ENCODE measurements around the gene SLC24A3. TPM values are rescaled to one million over a fixed set of nuclear protein-coding genes. Genes with fewer than 3 reads are reported as not detected.

The SLC24A3 gene
- total RNA-seq, 2 experiments from 2014 or later: not detected

DNA sequence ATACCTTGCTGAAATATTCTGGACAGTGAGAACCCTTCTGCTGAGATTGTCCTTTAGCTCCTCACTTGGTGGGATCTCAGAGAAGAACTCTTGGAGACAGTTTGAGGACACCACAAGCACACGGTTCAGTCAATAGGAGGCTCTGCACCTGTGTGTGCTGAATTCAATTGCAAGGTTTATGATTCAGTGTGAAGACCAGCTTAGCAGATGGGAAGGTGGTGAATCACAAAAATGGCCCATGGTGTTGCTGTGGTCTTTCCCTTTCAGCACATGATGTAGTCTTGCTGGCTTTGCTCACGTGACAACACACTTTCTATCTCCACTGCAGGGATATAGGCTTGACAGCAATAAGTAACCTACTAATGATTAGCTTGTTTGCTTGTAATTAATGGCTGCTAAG is 270.3 kb downstream of the SLC24A3 start:
- H3K79me2 ChIP-seq (ENCODE audit: insufficient read depth, low read depth, low read length): no peaks in the 10 kb centered on the region
- ChIA-PET CTCF (ENCODE audit: unreplicated experiment) (no interaction called here), POLR2A (no interaction called here)
- no peaks in the 10 kb centered on the region for H4K20me1 ChIP-seq (ENCODE audit: insufficient read depth, low read length)
- H3K4me1 ChIP-seq (ENCODE audit: insufficient read depth, low read length, poor library complexity, severe bottlenecking): no peaks in the 10 kb centered on the region
- H2AFZ ChIP-seq (ENCODE audit: low read length): no peak overlapping the region
- H3K4me2 ChIP-seq (ENCODE audit: low read length): no peak overlapping the region
- intact Hi-C loops (cut with micrococcal nuclease; ENCODE audit: unreplicated experiment): no loop called here
- no peak overlapping the region for H3K27ac ChIP-seq (ENCODE audit: low read depth, low read length, poor library complexity, severe bottlenecking)
- H3K36me3 ChIP-seq (ENCODE audit: insufficient read depth, low read length): no peaks in the 10 kb centered on the region
- TF ChIP-seq, protein P1, sequence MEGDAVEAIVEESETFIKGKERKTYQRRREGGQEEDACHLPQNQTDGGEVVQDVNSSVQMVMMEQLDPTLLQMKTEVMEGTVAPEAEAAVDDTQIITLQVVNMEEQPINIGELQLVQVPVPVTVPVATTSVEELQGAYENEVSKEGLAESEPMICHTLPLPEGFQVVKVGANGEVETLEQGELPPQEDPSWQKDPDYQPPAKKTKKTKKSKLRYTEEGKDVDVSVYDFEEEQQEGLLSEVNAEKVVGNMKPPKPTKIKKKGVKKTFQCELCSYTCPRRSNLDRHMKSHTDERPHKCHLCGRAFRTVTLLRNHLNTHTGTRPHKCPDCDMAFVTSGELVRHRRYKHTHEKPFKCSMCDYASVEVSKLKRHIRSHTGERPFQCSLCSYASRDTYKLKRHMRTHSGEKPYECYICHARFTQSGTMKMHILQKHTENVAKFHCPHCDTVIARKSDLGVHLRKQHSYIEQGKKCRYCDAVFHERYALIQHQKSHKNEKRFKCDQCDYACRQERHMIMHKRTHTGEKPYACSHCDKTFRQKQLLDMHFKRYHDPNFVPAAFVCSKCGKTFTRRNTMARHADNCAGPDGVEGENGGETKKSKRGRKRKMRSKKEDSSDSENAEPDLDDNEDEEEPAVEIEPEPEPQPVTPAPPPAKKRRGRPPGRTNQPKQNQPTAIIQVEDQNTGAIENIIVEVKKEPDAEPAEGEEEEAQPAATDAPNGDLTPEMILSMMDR (conservative IDR thresholded peaks at IDR 0.05; ENCODE audit: low read length): no peak
- no peak for TF ChIP-seq EZH2phosphoT487 (IDR thresholded peaks at IDR 0.05; ENCODE audit: borderline replicate concordance, low read depth, low read length)
- no peaks in the 10 kb centered on the region for H3K9me3 ChIP-seq (ENCODE audit: low read length)
- no TSS peak for BruUV-seq (replicated peaks)
- DNase-seq (ENCODE audit: low spot score): no peak
- no peaks in the 10 kb centered on the region for H3K9me2 ChIP-seq (ENCODE audit: insufficient read depth, low read length)
- H3K4me3 ChIP-seq (ENCODE audit: low read depth, low read length, poor library complexity, severe bottlenecking): no peak overlapping the region

DNA sequence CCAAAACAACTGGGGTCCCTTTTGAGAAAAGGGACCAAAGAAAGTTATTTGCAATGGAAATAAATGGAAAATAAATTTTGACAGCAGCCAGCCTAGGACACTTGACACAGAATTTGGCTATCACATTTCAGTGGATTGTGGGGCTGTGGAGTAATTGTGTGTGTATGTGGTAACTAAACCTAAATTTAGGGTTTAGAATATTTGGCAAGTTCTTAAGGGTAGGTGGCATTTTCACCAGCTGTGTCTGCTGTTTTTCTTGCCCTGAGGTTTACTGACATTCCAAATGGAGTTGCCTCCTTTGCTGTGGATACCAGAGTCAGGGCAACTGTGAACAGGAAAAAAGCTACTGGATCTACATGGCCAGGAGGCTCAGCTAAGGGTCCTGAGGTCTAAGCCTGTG is 270.9 kb downstream of the SLC24A3 start:
- no peak for DNase-seq (ENCODE audit: low spot score)
- Histone ChIP-seq H3K79me2 (ENCODE audit: insufficient read depth, low read depth, low read length) (no peaks in the 10 kb centered on the region), H2AFZ (ENCODE audit: low read length) (no peak overlapping the region), H3K36me3 (ENCODE audit: insufficient read depth, low read length) (no peaks in the 10 kb centered on the region), H3K27ac (ENCODE audit: low read depth, low read length, poor library complexity, severe bottlenecking) (no peak overlapping the region), H3K9me2 (ENCODE audit: insufficient read depth, low read length) (no peaks in the 10 kb centered on the region), H3K4me2 (ENCODE audit: low read length) (no peak overlapping the region), H3K4me1 (ENCODE audit: insufficient read depth, low read length, poor library complexity, severe bottlenecking) (no peaks in the 10 kb centered on the region), H3K4me3 (ENCODE audit: low read depth, low read length, poor library complexity, severe bottlenecking) (no peak overlapping the region), H4K20me1 (ENCODE audit: insufficient read depth, low read length) (no peaks in the 10 kb centered on the region), H3K9me3 (ENCODE audit: low read length) (no peaks in the 10 kb centered on the region)
- POLR2A ChIA-PET: no interaction called here
- intact Hi-C loops (cut with micrococcal nuclease; ENCODE audit: unreplicated experiment): no loop called here
- CTCF ChIA-PET (ENCODE audit: unreplicated experiment): no interaction called here
- no peak for TF ChIP-seq EZH2phosphoT487 (IDR thresholded peaks at IDR 0.05; ENCODE audit: borderline replicate concordance, low read depth, low read length)
- TF ChIP-seq, protein P1 (conservative IDR thresholded peaks at IDR 0.05; ENCODE audit: low read length): no peak
- BruUV-seq (replicated peaks): no TSS peak

DNA sequence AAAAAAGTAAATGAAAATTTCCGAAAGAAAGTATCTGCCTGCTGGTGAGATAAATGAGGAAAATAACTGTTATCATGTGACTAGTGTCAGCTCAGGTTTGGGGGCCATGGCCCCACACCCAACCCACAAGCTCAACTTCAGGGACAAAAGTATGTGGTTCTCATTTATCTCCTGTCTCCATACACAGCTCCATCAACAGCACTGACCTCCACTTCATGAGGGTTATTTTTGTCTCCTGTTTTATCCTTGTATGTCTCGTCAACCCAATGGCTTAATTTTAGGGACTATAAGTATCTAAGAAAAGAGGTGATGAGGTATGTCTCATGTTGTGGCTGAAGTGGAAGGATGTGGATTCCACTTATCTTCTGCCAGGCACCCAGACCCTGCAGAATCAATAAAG is 274.0 kb downstream of the SLC24A3 start:
- Histone ChIP-seq H2AFZ (ENCODE audit: low read length) (no peak overlapping the region), H3K4me2 (ENCODE audit: low read length) (no peak overlapping the region), H3K4me3 (ENCODE audit: low read depth, low read length, poor library complexity, severe bottlenecking) (no peak overlapping the region), H3K4me1 (ENCODE audit: insufficient read depth, low read length, poor library complexity, severe bottlenecking) (no peaks in the 10 kb centered on the region), H3K9me3 (ENCODE audit: low read length) (no peaks in the 10 kb centered on the region), H3K9me2 (ENCODE audit: insufficient read depth, low read length) (no peaks in the 10 kb centered on the region), H3K27ac (ENCODE audit: low read depth, low read length, poor library complexity, severe bottlenecking) (no peak overlapping the region), H3K79me2 (ENCODE audit: insufficient read depth, low read depth, low read length) (no peaks in the 10 kb centered on the region), H4K20me1 (ENCODE audit: insufficient read depth, low read length) (no peaks in the 10 kb centered on the region), H3K36me3 (ENCODE audit: insufficient read depth, low read length) (no peaks in the 10 kb centered on the region)
- DNase-seq (ENCODE audit: low spot score): no peak
- TF ChIP-seq EZH2phosphoT487 (IDR thresholded peaks at IDR 0.05; ENCODE audit: borderline replicate concordance, low read depth, low read length): no peak
- TF ChIP-seq, protein P1 (conservative IDR thresholded peaks at IDR 0.05; ENCODE audit: low read length): no peak
- intact Hi-C loops (cut with micrococcal nuclease; ENCODE audit: unreplicated experiment): no loop called here
- no TSS peak for BruUV-seq (replicated peaks)
- ChIA-PET POLR2A (no interaction called here), CTCF (ENCODE audit: unreplicated experiment) (no interaction called here)

Data from OCI-LY7 (cell line).